ENCODE results near the gene PRDM4. TPM values are rescaled to one million over a fixed set of nuclear protein-coding genes. Genes with fewer than 3 reads are reported as not detected.

The PRDM4 gene
- total and polyA plus RNA-seq, 2 experiments from 2014 or later: 25.9 to 38.7 TPM

DNA sequence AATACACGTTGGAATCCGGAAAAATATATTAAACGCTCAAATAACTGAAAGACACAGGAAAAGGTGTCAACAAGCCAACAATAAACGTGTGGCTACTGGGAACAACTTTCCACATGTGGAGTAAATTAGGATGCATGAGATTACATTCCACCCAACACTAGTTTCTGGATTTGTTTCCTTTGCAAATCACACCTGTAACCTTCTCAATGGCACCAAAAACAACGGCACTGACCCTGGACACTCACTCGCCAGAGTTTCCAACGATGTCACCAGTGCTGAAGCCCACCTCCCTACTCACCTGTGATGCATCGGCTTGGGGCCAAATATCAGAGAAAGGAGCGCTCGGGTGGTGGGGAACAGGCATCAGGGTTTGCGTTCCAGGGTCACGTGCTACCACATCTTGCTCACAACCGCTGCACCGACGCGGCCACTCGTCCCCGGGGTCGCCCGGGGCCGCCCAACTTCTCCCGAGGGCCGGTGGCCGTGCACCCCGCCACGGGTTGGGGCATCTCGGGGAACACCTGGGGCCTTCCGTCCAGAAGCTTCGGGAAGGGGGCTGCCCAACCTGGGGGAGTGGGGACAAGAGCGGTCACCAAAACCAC is 629 bp downstream of the PRDM4 start:
- no peaks in the 10 kb centered on the region for H3K9me3 ChIP-seq (ENCODE audit: low read depth)
- no peaks in the 10 kb centered on the region for H3K9me2 ChIP-seq (replicated peaks; ENCODE audit: insufficient read depth)
- no peak overlapping the region for H2AFZ ChIP-seq
- H3K27ac ChIP-seq: peak overlapping the region; percentile 91
- H3K4me3 ChIP-seq: peak overlapping the region; percentile 50
- TF ChIP-seq, protein P1, sequence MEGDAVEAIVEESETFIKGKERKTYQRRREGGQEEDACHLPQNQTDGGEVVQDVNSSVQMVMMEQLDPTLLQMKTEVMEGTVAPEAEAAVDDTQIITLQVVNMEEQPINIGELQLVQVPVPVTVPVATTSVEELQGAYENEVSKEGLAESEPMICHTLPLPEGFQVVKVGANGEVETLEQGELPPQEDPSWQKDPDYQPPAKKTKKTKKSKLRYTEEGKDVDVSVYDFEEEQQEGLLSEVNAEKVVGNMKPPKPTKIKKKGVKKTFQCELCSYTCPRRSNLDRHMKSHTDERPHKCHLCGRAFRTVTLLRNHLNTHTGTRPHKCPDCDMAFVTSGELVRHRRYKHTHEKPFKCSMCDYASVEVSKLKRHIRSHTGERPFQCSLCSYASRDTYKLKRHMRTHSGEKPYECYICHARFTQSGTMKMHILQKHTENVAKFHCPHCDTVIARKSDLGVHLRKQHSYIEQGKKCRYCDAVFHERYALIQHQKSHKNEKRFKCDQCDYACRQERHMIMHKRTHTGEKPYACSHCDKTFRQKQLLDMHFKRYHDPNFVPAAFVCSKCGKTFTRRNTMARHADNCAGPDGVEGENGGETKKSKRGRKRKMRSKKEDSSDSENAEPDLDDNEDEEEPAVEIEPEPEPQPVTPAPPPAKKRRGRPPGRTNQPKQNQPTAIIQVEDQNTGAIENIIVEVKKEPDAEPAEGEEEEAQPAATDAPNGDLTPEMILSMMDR (IDR thresholded peaks at IDR 0.05; ENCODE audit: poor library complexity): no peak
- no peak for TF ChIP-seq EZH2 (IDR thresholded peaks at IDR 0.05; ENCODE audit: borderline replicate concordance)
- no peak for TF ChIP-seq EZH2phosphoT487 (IDR thresholded peaks at IDR 0.05; ENCODE audit: low read depth, severe bottlenecking, unreplicated experiment)
- H3K27me3 ChIP-seq: no peaks in the 10 kb centered on the region
- peaks cover 37% of the 10 kb centered on the region for H3K79me2 ChIP-seq
- peak; percentile 54 for DNase-seq (ENCODE audit: low spot score)
- 3% methylated on average over 29 of the region's 30 CpGs for WGBS (ENCODE audit: low lambda C conversion rate, missing lambda C conversion rate)
- H3K4me2 ChIP-seq: peak overlapping the region; percentile 82
- peaks cover 13% of the 10 kb centered on the region for H4K20me1 ChIP-seq (ENCODE audit: insufficient read depth, poor library complexity, severe bottlenecking)
- H3K36me3 ChIP-seq (replicated peaks; ENCODE audit: insufficient read depth, low read depth): peaks cover 1% of the 10 kb centered on the region
- H3K4me1 ChIP-seq (ENCODE audit: insufficient read depth): no peaks in the 10 kb centered on the region

DNA sequence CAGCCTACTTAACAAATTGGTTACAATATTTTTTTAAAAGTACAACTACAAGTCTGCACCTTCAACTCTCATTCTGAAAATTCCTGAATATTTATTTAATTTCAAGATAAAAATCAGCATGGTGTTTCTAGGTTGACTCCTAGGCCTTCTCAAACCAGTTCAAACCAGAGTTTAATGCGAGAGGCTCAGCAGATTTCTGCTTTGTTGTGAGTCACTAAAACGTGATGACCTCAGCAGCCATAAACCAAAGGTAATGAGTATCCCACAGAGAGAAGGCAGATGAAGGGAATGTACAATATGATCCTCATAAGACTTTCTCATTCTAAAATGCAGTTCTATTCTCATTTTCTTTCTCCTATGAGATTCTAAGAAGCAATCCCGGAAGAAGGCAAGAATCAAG is 1.5 kb downstream of the PRDM4 start:
- Histone ChIP-seq H2AFZ (no peak overlapping the region), H3K4me3 (peak overlapping the region; percentile 50), H3K27me3 (no peaks in the 10 kb centered on the region), H3K9me2 (replicated peaks; ENCODE audit: insufficient read depth) (no peaks in the 10 kb centered on the region), H3K79me2 (peaks cover 42% of the 10 kb centered on the region), H3K27ac (peak overlapping the region; percentile 91), H3K9me3 (ENCODE audit: low read depth) (no peaks in the 10 kb centered on the region), H3K4me2 (peak overlapping the region; percentile 82), H4K20me1 (ENCODE audit: insufficient read depth, poor library complexity, severe bottlenecking) (peaks cover 13% of the 10 kb centered on the region), H3K36me3 (replicated peaks; ENCODE audit: insufficient read depth, low read depth) (peaks cover 7% of the 10 kb centered on the region), H3K4me1 (ENCODE audit: insufficient read depth) (no peaks in the 10 kb centered on the region)
- WGBS (ENCODE audit: low lambda C conversion rate, missing lambda C conversion rate): 41% methylated on average over 3 of the region's 3 CpGs
- no peak for TF ChIP-seq EZH2 (IDR thresholded peaks at IDR 0.05; ENCODE audit: borderline replicate concordance)
- TF ChIP-seq, protein P1 (IDR thresholded peaks at IDR 0.05; ENCODE audit: poor library complexity): no peak
- TF ChIP-seq EZH2phosphoT487 (IDR thresholded peaks at IDR 0.05; ENCODE audit: low read depth, severe bottlenecking, unreplicated experiment): no peak
- DNase-seq (ENCODE audit: low spot score): peak; percentile 89

DNA sequence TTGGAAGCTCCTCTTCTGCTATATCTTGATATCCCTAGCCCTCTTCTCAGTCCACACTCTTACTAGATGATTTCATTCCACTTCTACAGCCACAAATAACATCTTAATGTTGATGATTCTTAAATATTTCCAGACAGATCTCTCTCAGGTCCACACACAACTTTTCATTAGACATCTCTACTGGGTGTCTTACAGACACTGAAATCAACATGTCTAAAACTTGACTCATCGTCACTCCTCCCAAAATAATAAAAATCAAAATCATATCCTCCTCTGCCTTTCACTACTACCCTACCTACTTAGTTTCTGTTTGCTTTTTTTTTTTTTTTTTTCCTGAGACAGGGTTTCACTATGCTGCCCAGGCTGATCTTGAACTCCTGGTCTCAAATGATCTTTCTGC is 11.9 kb downstream of the PRDM4 start:
- TF ChIP-seq EZH2 (IDR thresholded peaks at IDR 0.05; ENCODE audit: borderline replicate concordance) (no peak), EZH2phosphoT487 (IDR thresholded peaks at IDR 0.05; ENCODE audit: low read depth, severe bottlenecking, unreplicated experiment) (no peak)
- TF ChIP-seq, protein P1 (IDR thresholded peaks at IDR 0.05; ENCODE audit: poor library complexity): no peak
- Histone ChIP-seq H3K36me3 (replicated peaks; ENCODE audit: insufficient read depth, low read depth) (peaks cover 5% of the 10 kb centered on the region), H3K27me3 (no peaks in the 10 kb centered on the region), H4K20me1 (ENCODE audit: insufficient read depth, poor library complexity, severe bottlenecking) (peaks cover 4% of the 10 kb centered on the region), H3K4me2 (no peak overlapping the region), H3K9me2 (replicated peaks; ENCODE audit: insufficient read depth) (no peaks in the 10 kb centered on the region), H3K9me3 (ENCODE audit: low read depth) (no peaks in the 10 kb centered on the region), H3K4me1 (ENCODE audit: insufficient read depth) (no peaks in the 10 kb centered on the region), H3K4me3 (no peak overlapping the region), H3K79me2 (peaks cover 43% of the 10 kb centered on the region), H3K27ac (no peak overlapping the region), H2AFZ (no peak overlapping the region)
- DNase-seq (ENCODE audit: low spot score): no peak
- 100% methylated on average over 1 of the region's 1 CpG for WGBS (ENCODE audit: low lambda C conversion rate, missing lambda C conversion rate)

All from hepatocyte (in vitro differentiated cells).